Measurements from ENCODE around the gene OR10H3. TPM values are rescaled to one million over a fixed set of nuclear protein-coding genes. Genes with fewer than 3 reads are reported as not detected.
"Not testable (repeated sequence)": the region's sequence is repeated elsewhere in the genome, so short reads cannot be mapped to it uniquely, and the experiment has no call there.

The OR10H3 gene
- total RNA-seq, 1 donor from 2014 or later: not detected

- Histone ChIP-seq H3K4me1 (ENCODE audit: control insufficient read depth in 3 of 3, insufficient read depth in 3 of 3, low read length in 3 of 3) (no peaks in the 10 kb centered on the region), H3K27me3 (ENCODE audit: control insufficient read depth in 3 of 3, insufficient read depth in 3 of 3, low read length in 3 of 3) (peaks cover 0 to 4% (median 3%) of the 10 kb centered on the region in 3 donors), H3K9ac (ENCODE audit: low read depth in 1 of 3, low read length in 3 of 3) (no peak overlapping the region), H3K4me3 (ENCODE audit: low read length in 3 of 3) (no peak overlapping the region), H3K36me3 (ENCODE audit: control insufficient read depth in 3 of 3, insufficient read depth in 3 of 3, low read length in 3 of 3) (no peaks in the 10 kb centered on the region), H3K9me3 (ENCODE audit: control insufficient read depth in 3 of 3, low read length in 3 of 3) (peaks cover 0 to 5% (median 3%) of the 10 kb centered on the region in 3 donors), H3K27ac (ENCODE audit: low read depth, low read length) (no peak overlapping the region)
Measured at GRCh38 chr19:15730538-15730937, 7.2 kb upstream of the OR10H3 start.

- Histone ChIP-seq H3K27me3 (ENCODE audit: control insufficient read depth in 3 of 3, insufficient read depth in 3 of 3, low read length in 3 of 3) (peaks cover 0 to 4% (median 0%) of the 10 kb centered on the region in 3 donors), H3K9me3 (ENCODE audit: control insufficient read depth in 3 of 3, low read length in 3 of 3) (peaks cover 0 to 5% (median 3%) of the 10 kb centered on the region in 3 donors), H3K36me3 (ENCODE audit: control insufficient read depth in 3 of 3, insufficient read depth in 3 of 3, low read length in 3 of 3) (no peaks in the 10 kb centered on the region), H3K4me1 (ENCODE audit: control insufficient read depth in 3 of 3, insufficient read depth in 3 of 3, low read length in 3 of 3) (no peaks in the 10 kb centered on the region), H3K9ac (ENCODE audit: low read depth in 1 of 3, low read length in 3 of 3) (no peak overlapping the region), H3K4me3 (ENCODE audit: low read length in 3 of 3) (no peak overlapping the region), H3K27ac (ENCODE audit: low read depth, low read length) (no peak overlapping the region)
Measured at GRCh38 chr19:15732388-15732787, 5.4 kb upstream of the OR10H3 start.

GRCh38 chr19:15733895-15734294, 3.9 kb upstream of the OR10H3 start:
- Histone ChIP-seq H3K27ac (ENCODE audit: low read depth, low read length) (no peak overlapping the region), H3K9me3 (ENCODE audit: control insufficient read depth in 3 of 3, low read length in 3 of 3) (peaks cover 0 to 3% (median under 1%) of the 10 kb centered on the region in 3 donors), H3K36me3 (ENCODE audit: control insufficient read depth in 3 of 3, insufficient read depth in 3 of 3, low read length in 3 of 3) (no peaks in the 10 kb centered on the region)

GRCh38 chr19:15740785-15741184, 3.0 kb downstream of the OR10H3 start:
- Histone ChIP-seq H3K27ac (ENCODE audit: low read depth, low read length) (no peak overlapping the region), H3K9ac (ENCODE audit: low read depth in 1 of 3, low read length in 3 of 3) (no peak overlapping the region), H3K27me3 (ENCODE audit: control insufficient read depth in 3 of 3, insufficient read depth in 3 of 3, low read length in 3 of 3) (peaks cover 0 to 4% (median 0%) of the 10 kb centered on the region in 3 donors), H3K9me3 (ENCODE audit: control insufficient read depth in 3 of 3, low read length in 3 of 3) (peaks cover 9 to 14% (median 9%) of the 10 kb centered on the region in 3 donors), H3K4me3 (ENCODE audit: low read length in 3 of 3) (no peak overlapping the region), H3K36me3 (ENCODE audit: control insufficient read depth in 3 of 3, insufficient read depth in 3 of 3, low read length in 3 of 3) (no peaks in the 10 kb centered on the region), H3K4me1 (ENCODE audit: control insufficient read depth in 3 of 3, insufficient read depth in 3 of 3, low read length in 3 of 3) (no peaks in the 10 kb centered on the region)

More at GRCh38 chr19:15733895-15734294, 3.9 kb upstream of the OR10H3 start:
- H3K4me1 ChIP-seq (ENCODE audit: control insufficient read depth in 3 of 3, insufficient read depth in 3 of 3, low read length in 3 of 3): no peaks in the 10 kb centered on the region
- no peak overlapping the region for H3K9ac ChIP-seq (ENCODE audit: low read depth in 1 of 3, low read length in 3 of 3)
- no peak overlapping the region for H3K4me3 ChIP-seq (ENCODE audit: low read length in 3 of 3)
- H3K27me3 ChIP-seq (ENCODE audit: control insufficient read depth in 3 of 3, insufficient read depth in 3 of 3, low read length in 3 of 3): peaks cover 0 to 4% (median 0%) of the 10 kb centered on the region in 3 donors

DNA sequence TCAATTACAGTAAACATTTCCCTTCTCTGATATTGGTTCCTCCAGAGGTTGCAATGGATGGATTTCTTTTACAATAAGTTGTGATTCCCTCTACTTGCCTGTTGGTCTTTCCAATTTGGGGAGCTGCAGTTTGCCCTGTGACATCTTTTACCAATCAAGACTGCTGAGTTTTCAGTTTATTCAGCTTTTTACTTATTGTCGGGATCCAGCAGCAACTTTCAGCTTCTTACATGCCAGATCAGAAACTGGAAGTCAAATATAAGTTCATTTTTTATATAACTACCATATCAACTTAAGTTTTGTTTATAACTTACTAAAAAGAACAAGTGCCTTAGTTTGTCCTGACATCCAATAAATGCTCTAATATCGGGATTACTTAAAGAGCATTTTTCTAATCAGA, 10.5 kb downstream of the OR10H3 start:
- no peak overlapping the region for H3K9ac ChIP-seq (ENCODE audit: low read depth in 1 of 3, low read length in 3 of 3)
- H3K4me3 ChIP-seq (ENCODE audit: low read length in 3 of 3): no peak overlapping the region
- H3K9me3 ChIP-seq (ENCODE audit: control insufficient read depth in 3 of 3, low read length in 3 of 3): no peaks in the 10 kb centered on the region
- H3K27me3 ChIP-seq (ENCODE audit: control insufficient read depth in 3 of 3, insufficient read depth in 3 of 3, low read length in 3 of 3): peaks cover 0 to 11% (median 3%) of the 10 kb centered on the region in 3 donors
- no peaks in the 10 kb centered on the region for H3K36me3 ChIP-seq (ENCODE audit: control insufficient read depth in 3 of 3, insufficient read depth in 3 of 3, low read length in 3 of 3)
- no peaks in the 10 kb centered on the region for H3K4me1 ChIP-seq (ENCODE audit: control insufficient read depth in 3 of 3, insufficient read depth in 3 of 3, low read length in 3 of 3)
- H3K27ac ChIP-seq (ENCODE audit: low read depth, low read length): no peak overlapping the region

DNA sequence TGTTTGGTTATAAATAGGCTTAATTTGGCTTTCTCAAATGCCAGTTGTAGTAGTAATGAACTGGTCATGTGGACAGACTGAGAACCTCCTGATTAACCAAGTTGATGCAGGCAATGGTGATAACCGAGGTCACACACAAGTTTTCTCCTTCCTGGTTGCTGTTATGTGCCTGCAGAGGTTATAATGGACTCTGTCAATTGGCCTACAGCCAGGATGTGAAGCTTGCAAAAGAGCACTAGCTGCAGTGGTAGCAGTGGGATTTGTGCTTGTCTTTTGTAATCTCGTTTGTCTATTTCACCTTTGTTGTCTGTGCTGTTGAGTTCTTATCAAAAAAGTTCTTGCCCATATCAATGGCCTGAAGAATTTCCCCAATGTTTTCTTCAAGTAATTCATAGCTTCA, 20.6 kb downstream of the OR10H3 start:
- H3K27me3 ChIP-seq (ENCODE audit: control insufficient read depth in 3 of 3, insufficient read depth in 3 of 3, low read length in 3 of 3): peaks cover 4 to 13% (median 13%) of the 10 kb centered on the region in 3 donors

DNA sequence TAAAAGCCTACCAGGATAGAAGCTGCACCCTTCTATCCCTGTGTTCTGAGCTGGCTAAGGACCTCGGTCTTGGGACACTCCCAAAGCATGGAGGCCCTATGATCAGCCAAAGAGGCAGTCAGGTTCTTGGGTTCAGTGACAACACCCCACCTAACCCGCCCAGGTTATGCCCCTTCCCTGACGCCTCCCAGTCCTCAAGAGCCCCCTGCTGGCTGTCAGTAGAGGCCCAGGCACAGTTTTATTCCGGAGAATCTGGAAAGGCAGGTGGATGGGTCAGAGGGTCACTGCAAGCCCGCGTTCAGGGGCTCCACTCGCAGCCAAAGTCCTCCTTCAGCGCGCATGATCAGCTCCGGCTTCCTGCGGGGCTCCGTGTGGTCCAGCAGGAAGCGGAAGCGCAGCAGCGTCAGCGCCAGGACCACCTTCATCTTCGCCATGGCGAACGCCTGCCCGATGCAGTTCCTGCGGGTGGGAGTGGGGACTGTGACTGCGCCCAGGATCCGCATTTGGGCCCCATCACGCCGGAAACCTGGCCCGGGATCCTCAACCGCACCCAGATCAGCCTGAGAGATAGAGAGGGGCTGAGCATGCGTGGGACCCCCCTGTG, 22.3 kb downstream of the OR10H3 start:
- H3K9me3 ChIP-seq (ENCODE audit: control insufficient read depth in 3 of 3, low read length in 3 of 3): peaks cover 0 to 2% (median 0%) of the 10 kb centered on the region in 3 donors

More for the DNA sequence above, 20.6 kb downstream of the OR10H3 start:
- Histone ChIP-seq H3K4me1 (ENCODE audit: control insufficient read depth in 3 of 3, insufficient read depth in 3 of 3, low read length in 3 of 3) (no peaks in the 10 kb centered on the region), H3K9ac (ENCODE audit: low read depth in 1 of 3, low read length in 3 of 3) (no peak overlapping the region), H3K9me3 (ENCODE audit: control insufficient read depth in 3 of 3, low read length in 3 of 3) (no peaks in the 10 kb centered on the region), H3K27ac (ENCODE audit: low read depth, low read length) (no peak overlapping the region), H3K4me3 (ENCODE audit: low read length in 3 of 3) (no peak overlapping the region), H3K36me3 (ENCODE audit: control insufficient read depth in 3 of 3, insufficient read depth in 3 of 3, low read length in 3 of 3) (no peaks in the 10 kb centered on the region)

GRCh38 chr19:15769586-15769985, 31.8 kb downstream of the OR10H3 start:
- H3K9ac ChIP-seq (ENCODE audit: low read depth in 1 of 3, low read length in 3 of 3): no peak overlapping the region
- H3K36me3 ChIP-seq (ENCODE audit: control insufficient read depth in 3 of 3, insufficient read depth in 3 of 3, low read length in 3 of 3): no peaks in the 10 kb centered on the region
- H3K9me3 ChIP-seq (ENCODE audit: control insufficient read depth in 3 of 3, low read length in 3 of 3): peaks cover 0 to 3% (median 2%) of the 10 kb centered on the region in 3 donors
- no peaks in the 10 kb centered on the region for H3K4me1 ChIP-seq (ENCODE audit: control insufficient read depth in 3 of 3, insufficient read depth in 3 of 3, low read length in 3 of 3)
- no peak overlapping the region for H3K4me3 ChIP-seq (ENCODE audit: low read length in 3 of 3)
- no peaks in the 10 kb centered on the region for H3K27me3 ChIP-seq (ENCODE audit: control insufficient read depth in 3 of 3, insufficient read depth in 3 of 3, low read length in 3 of 3)
- no peak overlapping the region for H3K27ac ChIP-seq (ENCODE audit: low read depth, low read length)

More for the DNA sequence above, 22.3 kb downstream of the OR10H3 start:
- Histone ChIP-seq H3K27ac (ENCODE audit: low read depth, low read length) (no peak overlapping the region), H3K9ac (ENCODE audit: low read depth in 1 of 3, low read length in 3 of 3) (no peak overlapping the region), H3K4me3 (ENCODE audit: low read length in 3 of 3) (no peak overlapping the region), H3K4me1 (ENCODE audit: control insufficient read depth in 3 of 3, insufficient read depth in 3 of 3, low read length in 3 of 3) (no peaks in the 10 kb centered on the region), H3K36me3 (ENCODE audit: control insufficient read depth in 3 of 3, insufficient read depth in 3 of 3, low read length in 3 of 3) (no peaks in the 10 kb centered on the region), H3K27me3 (ENCODE audit: control insufficient read depth in 3 of 3, insufficient read depth in 3 of 3, low read length in 3 of 3) (peaks cover 4 to 13% (median 13%) of the 10 kb centered on the region in 3 donors)

- H3K4me1 ChIP-seq (ENCODE audit: control insufficient read depth in 3 of 3, insufficient read depth in 3 of 3, low read length in 3 of 3); H3K9me3 ChIP-seq (ENCODE audit: control insufficient read depth in 3 of 3, low read length in 3 of 3); H3K27me3 ChIP-seq (ENCODE audit: control insufficient read depth in 3 of 3, insufficient read depth in 3 of 3, low read length in 3 of 3); H3K4me3 ChIP-seq (ENCODE audit: low read length in 3 of 3); H3K9ac ChIP-seq (ENCODE audit: low read depth in 1 of 3, low read length in 3 of 3); H3K27ac ChIP-seq (ENCODE audit: low read depth, low read length); H3K36me3 ChIP-seq (ENCODE audit: control insufficient read depth in 3 of 3, insufficient read depth in 3 of 3, low read length in 3 of 3): not testable (repeated sequence)
Measured at GRCh38 chr19:15774159-15774558, 36.4 kb downstream of the OR10H3 start.

DNA sequence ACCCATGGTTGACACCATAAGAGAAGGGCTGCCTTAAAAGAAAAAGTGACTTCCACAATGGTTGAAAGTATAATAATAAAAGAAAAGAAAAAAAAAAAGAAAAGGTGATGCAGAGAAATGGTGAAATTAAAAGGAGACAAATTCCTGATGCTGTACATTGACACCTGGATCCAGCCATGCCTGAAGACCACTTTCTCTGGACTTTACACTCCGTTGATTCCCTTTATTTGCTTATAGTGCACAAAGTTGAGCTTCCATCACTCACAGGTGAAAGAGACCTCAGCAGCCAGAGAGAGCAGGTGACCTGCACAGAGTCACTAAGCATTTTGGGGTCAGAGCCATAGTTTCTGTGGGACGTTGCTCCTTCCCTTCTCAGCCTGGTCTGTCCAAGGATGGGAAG, 37.5 kb downstream of the OR10H3 start:
- no peak overlapping the region for H3K9ac ChIP-seq (ENCODE audit: low read depth in 1 of 3, low read length in 3 of 3)
- no peak overlapping the region for H3K27ac ChIP-seq (ENCODE audit: low read depth, low read length)
- H3K4me1 ChIP-seq (ENCODE audit: control insufficient read depth in 3 of 3, insufficient read depth in 3 of 3, low read length in 3 of 3): peaks cover 2 to 5% (median 5%) of the 10 kb centered on the region in 3 donors
- H3K4me3 ChIP-seq (ENCODE audit: low read length in 3 of 3): no peak overlapping the region
- no peaks in the 10 kb centered on the region for H3K36me3 ChIP-seq (ENCODE audit: control insufficient read depth in 3 of 3, insufficient read depth in 3 of 3, low read length in 3 of 3)
- H3K27me3 ChIP-seq (ENCODE audit: control insufficient read depth in 3 of 3, insufficient read depth in 3 of 3, low read length in 3 of 3): no peaks in the 10 kb centered on the region
- H3K9me3 ChIP-seq (ENCODE audit: control insufficient read depth in 3 of 3, low read length in 3 of 3): peaks cover 0 to 3% (median 0%) of the 10 kb centered on the region in 3 donors

All from skeletal muscle tissue (tissue), 4 donors.